SK-N-SH (cell line): ENCODE data around the gene PIGZ. TPM values are rescaled to one million over a fixed set of nuclear protein-coding genes. Genes with fewer than 3 reads are reported as not detected.

ENCODE experiments used
- CTCF ChIA-PET: fragments of 300-600, 350-600 bp; formaldehyde crosslinking; extraction: SDS; loops from one replicate; lab custom pipeline; 2021; lab: Yijun Ruan, JAX
- POLR2A ChIA-PET: fragments of 350-600 bp; sonication (Branson Sonifier 250); formaldehyde crosslinking; extraction: SDS; loops from one replicate; lab custom pipeline; 2020; ENCODE audit warnings: antibody characterized with exemption, inconsistent platforms; lab: Yijun Ruan, JAX
- DNase-seq: peaks from one replicate; pipeline ENCODE4 v3.0.0; 2012
- H2AFZ ChIP-seq: fragments of 200-600 bp; sonication (generic); 2 replicates; pipeline ENCODE4 v1.8.1; 2016; ENCODE audit warnings: antibody characterized with exemption, mild to moderate bottlenecking, low read depth
- H3F3A ChIP-seq: fragments of 200-600 bp; sonication (generic); replicated peaks from 2 replicates; pipeline ENCODE3; 2016; ENCODE audit warnings: antibody characterized with exemption, mild to moderate bottlenecking; ENCODE audit not compliant: insufficient read depth
- H3K27ac ChIP-seq, 2 experiments: fragments of 200-500 bp in 1 of 2; fragments of 200-600 bp in 1 of 2; sonication (Bioruptor generic) in 1 of 2; sonication (generic), shearing (Covaris generic) in 1 of 2; 2 replicates each; pipeline versions ENCODE4 v1.5.1 to v1.6.1; 2014 to 2016; ENCODE audit warnings: low read depth in 2 of 2, inconsistent platforms in 1 of 2, low read length in 1 of 2, mild to moderate bottlenecking in 1 of 2, mixed read lengths in 1 of 2
- H3K27me3 ChIP-seq: fragments of 200-600 bp; sonication (generic), shearing (Covaris generic); 2 replicates; pipeline ENCODE4 v1.6.1; 2016; ENCODE audit warnings: mixed run types; ENCODE audit not compliant: insufficient read depth
- H3K36me3 ChIP-seq, 2 experiments: fragments of 200-500 bp in 1 of 2; fragments of 200-600 bp in 1 of 2; sonication (Bioruptor generic) in 1 of 2; sonication (generic) in 1 of 2; replicated peaks in 1 of 2; 2 replicates each; pipeline versions ENCODE3 to v1.5.1; 2014 to 2016; ENCODE audit warnings: low read length in 1 of 2, mild to moderate bottlenecking in 1 of 2; ENCODE audit not compliant: insufficient read depth in 2 of 2, control insufficient read depth in 1 of 2
- H3K4me1 ChIP-seq, 2 experiments: fragments of 200-500 bp in 1 of 2; fragments of 200-600 bp in 1 of 2; sonication (Bioruptor generic) in 1 of 2; sonication (generic), shearing (Covaris generic) in 1 of 2; 2 replicates each; pipeline versions ENCODE4 v1.5.1 to v1.6.1; 2014 to 2016; ENCODE audit warnings: low read depth in 1 of 2, low read length in 1 of 2, mixed run types in 1 of 2; ENCODE audit not compliant: insufficient read depth in 2 of 2, control insufficient read depth in 1 of 2
- H3K4me2 ChIP-seq: fragments of 200-600 bp; sonication (generic), shearing (Covaris generic); 2 replicates; pipeline ENCODE4 v1.6.1; 2017; ENCODE audit warnings: mixed run types
- H3K4me3 ChIP-seq, 2 experiments: fragments of 200-500 bp in 1 of 2; fragments of 200-600 bp in 1 of 2; sonication (Bioruptor generic) in 1 of 2; sonication (generic), shearing (Covaris generic) in 1 of 2; 2 replicates each; pipeline versions ENCODE4 v1.5.1 to v1.8.1; 2014 to 2016; ENCODE audit warnings: low read depth in 2 of 2, inconsistent platforms in 1 of 2, low read length in 1 of 2, mild to moderate bottlenecking in 1 of 2, mixed read lengths in 1 of 2, moderate library complexity in 1 of 2
- H3K79me2 ChIP-seq: fragments of 200-600 bp; sonication (generic); 2 replicates; pipeline ENCODE4 v1.8.1; 2017; ENCODE audit warnings: mild to moderate bottlenecking; ENCODE audit not compliant: insufficient read depth
- H3K9ac ChIP-seq: fragments of 200-600 bp; sonication (generic); 2 replicates; pipeline ENCODE4 v1.6.1; 2017; ENCODE audit warnings: mixed run types
- H3K9me2 ChIP-seq: fragments of 200-600 bp; sonication (generic); 2 replicates; pipeline ENCODE4 v1.6.1; 2017; ENCODE audit warnings: mixed run types
- H3K9me3 ChIP-seq: fragments of 200-600 bp; sonication (generic); 2 replicates; pipeline ENCODE4 v1.6.1; 2017; ENCODE audit warnings: mixed run types, mild to moderate bottlenecking, moderate library complexity
- H4K20me1 ChIP-seq: fragments of 200-600 bp; sonication (generic); 2 replicates; pipeline ENCODE4 v1.6.1; 2017; ENCODE audit warnings: mild to moderate bottlenecking, mixed run types; ENCODE audit not compliant: insufficient read depth
- EP300 ChIP-seq, 2 experiments: IDR thresholded peaks; 2 replicates each; pipeline versions ENCODE4 v1.4.0 to v1.6.1; 2012; ENCODE audit warnings: borderline replicate concordance in 1 of 2, low read depth in 1 of 2, low read length in 1 of 2
- FOXJ3 ChIP-seq: sonication (generic); formaldehyde crosslinking; IDR thresholded peaks from 2 replicates; pipeline ENCODE4 v1.5.1; 2020; ENCODE audit warnings: mild to moderate bottlenecking, missing genetic modification reagents
- SMC3 ChIP-seq: IDR thresholded peaks from 2 replicates; pipeline ENCODE4 v1.6.1; 2012; ENCODE audit warnings: low read depth, low read length, improper control_type of control experiment
- TCF12 ChIP-seq: IDR thresholded peaks from 2 replicates; pipeline ENCODE4 v1.4.0; 2012
- USF2 ChIP-seq: fragments of 150-350 bp; IDR thresholded peaks from 2 replicates; pipeline ENCODE4 v1.6.1; 2017; ENCODE audit warnings: antibody characterized with exemption, low read length, low read depth, borderline replicate concordance
- WGBS: methylation state at CpG from one replicate; pipeline ENCODE4 v1.1.6; 2017; ENCODE audit warnings: low lambda C conversion rate; 5-methylcytosine and 5-hydroxymethylcytosine counted together
- polyA plus RNA-seq, 3 experiments: library from polyadenylated mRNA; depleted of rRNA; stranded (reverse); fragments of >200 nt; gene quantifications; 2 replicates each; pipeline ENCODE4 v1.2.3, GENCODE V29; 2012
- TF ChIP-seq, protein P1 (sequence below): IDR thresholded peaks from 2 replicates; pipeline ENCODE4 v1.4.0; 2012; ENCODE audit warnings: low read depth, borderline replicate concordance
- TF ChIP-seq, protein P2 (sequence below): fragments of 200-600 bp; sonication (generic); IDR thresholded peaks from 2 replicates; pipeline ENCODE4 v1.6.1; 2017; ENCODE audit warnings: antibody characterized with exemption, mild to moderate bottlenecking, moderate library complexity
- TF ChIP-seq, protein P3 (sequence below): IDR thresholded peaks from 2 replicates; pipeline ENCODE4 v1.6.1; 2012; ENCODE audit warnings: mild to moderate bottlenecking, low read depth, low read length, moderate library complexity

The PIGZ gene
- polyA plus RNA-seq, 1 of the 3 experiments (the other 2 are of a cell fraction): 5.0 TPM

DNA sequence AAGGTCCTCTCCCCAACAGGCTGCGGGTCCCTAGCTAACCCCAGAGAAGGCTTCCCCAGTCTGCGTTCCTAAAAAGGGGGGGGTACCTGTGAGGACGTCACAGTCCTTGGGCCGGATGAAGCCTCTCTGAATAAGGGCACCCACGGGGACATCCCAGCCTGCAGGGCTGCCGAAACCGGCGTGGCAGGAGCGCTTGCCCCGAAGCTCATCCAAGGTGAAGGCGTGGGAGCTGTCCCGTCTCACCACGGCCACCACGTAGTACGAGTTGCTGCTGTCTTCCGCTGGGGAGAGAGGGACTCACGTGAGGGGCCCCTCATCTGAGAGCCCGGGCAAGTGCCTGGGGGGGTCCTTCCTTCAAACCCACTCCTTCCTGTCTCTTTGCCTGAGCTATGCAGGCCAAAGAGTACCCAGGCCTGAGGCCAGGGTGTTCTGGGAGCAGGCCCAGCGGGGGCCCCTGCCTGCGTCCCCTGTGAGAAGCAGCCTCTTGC is 40.9 kb upstream of the PIGZ start:
- Histone ChIP-seq H3K9me3 (no peaks in the 10 kb centered on the region), H3K79me2 (no peaks in the 10 kb centered on the region), H3F3A (no peaks in the 10 kb centered on the region), H3K4me2 (no peak overlapping the region), H3K9me2 (no peaks in the 10 kb centered on the region), H4K20me1 (no peaks in the 10 kb centered on the region), H3K27me3 (no peaks in the 10 kb centered on the region), H2AFZ (no peak overlapping the region), H3K36me3 (no peaks in the 10 kb centered on the region), H3K9ac (no peak overlapping the region), H3K27ac (no peak overlapping the region), H3K4me1 (peaks cover 0 to 14% of the 10 kb centered on the region in 2 experiments; a peak in 1 of 4 replicates), H3K4me3 (no peak overlapping the region)
- ChIA-PET CTCF (interaction anchor here (1.6 to 9.1 kb wide), 3 partner anchors 9 to 177 kb away, joined by 3 to 79 read pairs (median 13); partner anchors contain the start of gene MELTF), POLR2A (no interaction called here)
- 96% methylated on average over 4 of the region's 20 CpGs for WGBS
- no peak for DNase-seq
- TF ChIP-seq TCF12 (no peak), SMC3 (no peak), USF2 (no peak), EP300 (IDR thresholded peaks at IDR 0.05; ENCODE audit: borderline replicate concordance in 1 of 2, low read depth in 1 of 2, low read length in 1 of 2) (no peak), FOXJ3 (CRISPR knock-in tag) (no peak)
- TF ChIP-seq, protein P1, sequence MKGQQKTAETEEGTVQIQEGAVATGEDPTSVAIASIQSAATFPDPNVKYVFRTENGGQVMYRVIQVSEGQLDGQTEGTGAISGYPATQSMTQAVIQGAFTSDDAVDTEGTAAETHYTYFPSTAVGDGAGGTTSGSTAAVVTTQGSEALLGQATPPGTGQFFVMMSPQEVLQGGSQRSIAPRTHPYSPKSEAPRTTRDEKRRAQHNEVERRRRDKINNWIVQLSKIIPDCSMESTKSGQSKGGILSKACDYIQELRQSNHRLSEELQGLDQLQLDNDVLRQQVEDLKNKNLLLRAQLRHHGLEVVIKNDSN: no peak
- TF ChIP-seq, protein P2, sequence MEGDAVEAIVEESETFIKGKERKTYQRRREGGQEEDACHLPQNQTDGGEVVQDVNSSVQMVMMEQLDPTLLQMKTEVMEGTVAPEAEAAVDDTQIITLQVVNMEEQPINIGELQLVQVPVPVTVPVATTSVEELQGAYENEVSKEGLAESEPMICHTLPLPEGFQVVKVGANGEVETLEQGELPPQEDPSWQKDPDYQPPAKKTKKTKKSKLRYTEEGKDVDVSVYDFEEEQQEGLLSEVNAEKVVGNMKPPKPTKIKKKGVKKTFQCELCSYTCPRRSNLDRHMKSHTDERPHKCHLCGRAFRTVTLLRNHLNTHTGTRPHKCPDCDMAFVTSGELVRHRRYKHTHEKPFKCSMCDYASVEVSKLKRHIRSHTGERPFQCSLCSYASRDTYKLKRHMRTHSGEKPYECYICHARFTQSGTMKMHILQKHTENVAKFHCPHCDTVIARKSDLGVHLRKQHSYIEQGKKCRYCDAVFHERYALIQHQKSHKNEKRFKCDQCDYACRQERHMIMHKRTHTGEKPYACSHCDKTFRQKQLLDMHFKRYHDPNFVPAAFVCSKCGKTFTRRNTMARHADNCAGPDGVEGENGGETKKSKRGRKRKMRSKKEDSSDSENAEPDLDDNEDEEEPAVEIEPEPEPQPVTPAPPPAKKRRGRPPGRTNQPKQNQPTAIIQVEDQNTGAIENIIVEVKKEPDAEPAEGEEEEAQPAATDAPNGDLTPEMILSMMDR: no peak
- TF ChIP-seq, protein P3, sequence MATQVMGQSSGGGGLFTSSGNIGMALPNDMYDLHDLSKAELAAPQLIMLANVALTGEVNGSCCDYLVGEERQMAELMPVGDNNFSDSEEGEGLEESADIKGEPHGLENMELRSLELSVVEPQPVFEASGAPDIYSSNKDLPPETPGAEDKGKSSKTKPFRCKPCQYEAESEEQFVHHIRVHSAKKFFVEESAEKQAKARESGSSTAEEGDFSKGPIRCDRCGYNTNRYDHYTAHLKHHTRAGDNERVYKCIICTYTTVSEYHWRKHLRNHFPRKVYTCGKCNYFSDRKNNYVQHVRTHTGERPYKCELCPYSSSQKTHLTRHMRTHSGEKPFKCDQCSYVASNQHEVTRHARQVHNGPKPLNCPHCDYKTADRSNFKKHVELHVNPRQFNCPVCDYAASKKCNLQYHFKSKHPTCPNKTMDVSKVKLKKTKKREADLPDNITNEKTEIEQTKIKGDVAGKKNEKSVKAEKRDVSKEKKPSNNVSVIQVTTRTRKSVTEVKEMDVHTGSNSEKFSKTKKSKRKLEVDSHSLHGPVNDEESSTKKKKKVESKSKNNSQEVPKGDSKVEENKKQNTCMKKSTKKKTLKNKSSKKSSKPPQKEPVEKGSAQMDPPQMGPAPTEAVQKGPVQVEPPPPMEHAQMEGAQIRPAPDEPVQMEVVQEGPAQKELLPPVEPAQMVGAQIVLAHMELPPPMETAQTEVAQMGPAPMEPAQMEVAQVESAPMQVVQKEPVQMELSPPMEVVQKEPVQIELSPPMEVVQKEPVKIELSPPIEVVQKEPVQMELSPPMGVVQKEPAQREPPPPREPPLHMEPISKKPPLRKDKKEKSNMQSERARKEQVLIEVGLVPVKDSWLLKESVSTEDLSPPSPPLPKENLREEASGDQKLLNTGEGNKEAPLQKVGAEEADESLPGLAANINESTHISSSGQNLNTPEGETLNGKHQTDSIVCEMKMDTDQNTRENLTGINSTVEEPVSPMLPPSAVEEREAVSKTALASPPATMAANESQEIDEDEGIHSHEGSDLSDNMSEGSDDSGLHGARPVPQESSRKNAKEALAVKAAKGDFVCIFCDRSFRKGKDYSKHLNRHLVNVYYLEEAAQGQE: no peak
